ENCODE results near the gene WNK1. TPM values are rescaled to one million over a fixed set of nuclear protein-coding genes. Genes with fewer than 3 reads are reported as not detected.
"Not testable (repeated sequence)": the region's sequence is repeated elsewhere in the genome, so short reads cannot be mapped to it uniquely, and the experiment has no call there.

The WNK1 gene
- total RNA-seq, 1 donor from 2014 or later = 112 TPM

DNA sequence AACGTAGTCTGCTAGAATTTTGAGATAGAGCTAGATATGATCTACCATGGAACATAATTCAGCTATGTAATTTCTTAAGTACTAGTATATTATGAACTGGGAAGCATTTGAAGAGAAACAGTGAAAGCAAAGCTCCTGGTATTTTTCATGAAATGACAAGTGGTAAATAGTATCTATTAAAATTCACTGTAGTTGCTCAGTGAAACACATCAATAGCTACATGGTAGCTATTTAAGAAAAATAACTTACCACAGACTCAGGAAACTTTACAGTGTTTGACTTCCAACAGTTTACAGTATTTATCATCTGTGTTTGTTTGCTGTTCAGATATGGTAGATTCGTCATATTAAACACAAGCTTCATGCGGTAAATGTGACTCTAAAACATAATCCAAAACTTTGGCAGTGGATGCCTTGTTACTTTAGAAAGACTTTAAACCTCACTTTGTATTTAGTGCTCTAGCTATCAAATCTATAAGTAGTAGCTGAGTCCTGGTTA lies 25.2 kb downstream of the WNK1 start:
- DNase-seq (ENCODE audit: extremely low read depth, low read depth, low spot score) = no peak

DNA sequence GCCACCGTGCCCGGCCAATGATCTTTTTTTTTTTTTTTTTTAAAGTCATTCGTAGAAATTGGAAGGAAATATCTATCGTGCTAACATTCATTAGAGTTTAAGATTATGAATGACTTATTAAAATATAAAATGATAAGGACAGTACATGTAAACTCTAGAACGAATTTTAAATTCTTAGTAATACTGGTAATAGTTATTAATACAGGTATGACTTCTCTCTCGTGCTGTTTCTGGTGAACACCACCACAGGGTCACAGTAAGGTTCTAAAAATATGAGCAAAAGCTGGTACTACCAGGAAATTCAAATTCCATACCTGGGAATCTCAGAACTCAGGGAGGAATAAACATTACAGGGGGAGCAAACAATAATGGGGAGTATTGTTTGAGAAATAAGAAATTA lies 26.2 kb downstream of the WNK1 start:
- DNase-seq (ENCODE audit: extremely low read depth, low read depth, low spot score) = no peak

DNA sequence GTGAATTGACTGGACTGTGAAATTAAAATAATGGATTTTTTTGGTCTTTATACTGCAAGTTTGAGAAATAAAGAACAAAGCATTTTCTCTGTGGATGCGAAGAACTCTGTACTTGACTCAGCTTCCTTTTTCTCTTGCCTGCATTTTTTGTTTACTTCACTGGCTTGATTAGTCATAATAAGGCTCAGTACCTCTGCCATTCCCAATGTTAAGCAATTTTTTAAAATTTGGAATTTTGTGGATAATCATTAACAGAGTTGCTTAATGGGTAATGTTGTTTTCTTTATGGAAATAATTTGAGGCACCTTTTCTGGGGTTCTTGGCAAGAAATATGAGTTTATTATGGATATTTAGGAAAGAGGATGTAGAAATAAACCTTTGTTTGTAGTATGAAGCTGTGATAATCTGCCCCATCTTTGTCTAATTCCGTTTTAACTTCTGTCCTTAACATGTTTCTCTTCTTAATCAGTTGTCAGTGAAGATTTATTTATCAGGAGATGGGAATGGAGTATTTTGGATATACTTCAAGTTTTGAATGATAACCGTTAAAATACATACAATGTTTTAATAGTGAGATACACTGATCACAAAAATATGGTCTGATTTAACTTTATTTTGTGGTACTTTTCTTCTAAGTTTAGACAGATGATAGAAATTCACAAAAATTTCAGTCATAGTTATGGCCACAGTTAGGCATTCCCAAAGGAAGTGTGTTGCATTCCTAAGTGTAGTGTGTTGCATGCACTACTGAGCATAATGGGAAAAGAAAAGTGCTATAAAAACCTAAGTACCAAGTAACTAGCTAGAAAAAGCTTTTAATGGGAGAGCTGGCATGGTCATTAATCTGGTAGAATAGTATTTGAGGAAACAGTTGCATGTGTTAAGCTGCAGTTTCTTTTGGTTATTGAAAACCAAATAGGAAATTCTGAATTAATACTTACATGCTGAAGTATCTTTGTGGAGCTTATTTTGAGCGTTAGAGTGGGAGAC lies 27.7 kb downstream of the WNK1 start:
- DNase-seq (ENCODE audit: extremely low read depth, low read depth, low spot score) = peak; percentile 41

DNA sequence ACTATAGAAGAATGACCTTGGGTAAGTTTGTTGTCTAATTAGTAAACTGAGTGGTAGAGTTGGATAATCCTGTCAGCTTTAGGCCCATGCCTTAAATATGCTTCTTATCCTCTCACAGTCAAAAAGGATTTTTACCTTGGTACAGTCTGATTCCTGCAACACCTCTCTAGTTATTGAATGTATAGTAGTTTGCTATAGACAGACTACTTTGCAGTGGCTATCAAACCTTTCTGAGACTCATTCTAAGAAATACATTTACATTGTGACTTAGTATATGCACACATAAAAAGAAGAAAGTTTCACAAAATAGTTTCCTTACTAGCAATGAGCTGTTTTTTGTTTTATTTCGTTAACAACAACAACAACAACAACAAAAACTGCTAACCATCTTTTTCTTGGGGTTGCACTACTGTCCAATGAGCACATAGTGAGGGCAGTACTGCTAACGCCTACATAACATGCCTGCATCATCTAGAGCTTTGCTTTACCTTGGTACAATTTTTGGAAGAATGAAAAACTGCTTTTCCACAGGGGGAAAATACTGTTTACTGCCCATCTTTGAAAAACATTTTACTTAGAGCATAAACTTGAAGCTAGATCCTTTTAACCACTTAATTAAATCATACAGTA lies 28.5 kb downstream of the WNK1 start:
- DNase-seq (ENCODE audit: extremely low read depth, low read depth, low spot score) = no peak

DNA sequence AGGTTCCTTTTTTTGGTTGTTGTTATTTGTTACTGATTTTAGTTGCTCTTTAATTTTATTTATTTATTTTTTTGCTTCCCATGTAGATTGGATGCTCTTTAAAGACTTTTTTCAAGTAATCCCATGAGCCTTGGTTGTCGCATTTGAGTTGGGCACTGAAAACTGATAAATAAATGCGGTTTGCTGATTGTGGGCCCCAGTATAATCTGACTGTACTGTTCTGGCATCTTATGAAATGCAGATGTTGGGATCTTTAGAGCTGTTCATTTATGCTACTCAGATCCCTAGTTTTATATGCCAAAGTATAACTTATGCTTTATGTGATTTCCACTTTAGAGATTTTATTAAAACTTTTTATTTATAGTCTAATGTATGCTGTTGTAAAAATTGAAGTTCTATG lies 33.3 kb downstream of the WNK1 start:
- DNase-seq (ENCODE audit: extremely low read depth, low read depth, low spot score) = no peak

DNA sequence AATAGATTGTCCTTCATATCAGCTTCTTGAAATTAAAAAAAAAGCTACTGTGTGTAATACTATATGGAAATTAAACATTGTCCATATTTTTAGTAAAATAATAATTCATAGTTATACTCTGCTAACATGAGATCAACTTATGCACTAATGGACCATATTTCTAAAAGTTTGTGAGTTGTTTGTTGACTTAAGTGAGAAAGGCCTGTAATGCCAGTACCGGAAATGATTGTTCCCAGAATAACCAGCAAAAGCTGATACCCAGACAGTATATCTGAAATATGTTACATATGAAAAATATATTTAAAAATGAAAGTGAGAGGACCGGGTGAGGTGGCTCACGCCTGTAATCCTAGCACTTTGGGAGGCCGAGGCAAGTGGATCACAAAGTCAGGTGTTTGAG lies 35.9 kb downstream of the WNK1 start:
- DNase-seq (ENCODE audit: extremely low read depth, low read depth, low spot score) = no peak

DNA sequence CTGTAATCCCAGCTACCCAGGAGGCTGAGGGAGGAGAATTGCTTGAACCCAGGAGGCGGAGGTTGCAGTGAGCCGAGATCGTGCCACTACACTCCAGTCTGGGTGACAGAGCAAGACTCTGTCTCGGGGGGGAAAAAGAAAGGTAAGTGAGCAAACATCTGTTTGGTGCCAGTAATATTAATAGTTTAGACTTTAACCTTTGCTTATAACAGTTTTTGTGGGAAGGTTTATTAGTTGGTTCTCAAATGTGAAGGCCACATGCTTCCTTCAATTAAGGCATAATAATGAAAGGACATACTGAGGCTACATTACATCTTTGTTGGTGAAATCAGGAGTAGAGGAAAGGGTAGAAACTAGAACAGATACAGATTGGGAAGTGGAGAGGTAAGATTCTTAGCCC lies 36.4 kb downstream of the WNK1 start:
- DNase-seq (ENCODE audit: extremely low read depth, low read depth, low spot score) = not testable (repeated sequence)

DNA sequence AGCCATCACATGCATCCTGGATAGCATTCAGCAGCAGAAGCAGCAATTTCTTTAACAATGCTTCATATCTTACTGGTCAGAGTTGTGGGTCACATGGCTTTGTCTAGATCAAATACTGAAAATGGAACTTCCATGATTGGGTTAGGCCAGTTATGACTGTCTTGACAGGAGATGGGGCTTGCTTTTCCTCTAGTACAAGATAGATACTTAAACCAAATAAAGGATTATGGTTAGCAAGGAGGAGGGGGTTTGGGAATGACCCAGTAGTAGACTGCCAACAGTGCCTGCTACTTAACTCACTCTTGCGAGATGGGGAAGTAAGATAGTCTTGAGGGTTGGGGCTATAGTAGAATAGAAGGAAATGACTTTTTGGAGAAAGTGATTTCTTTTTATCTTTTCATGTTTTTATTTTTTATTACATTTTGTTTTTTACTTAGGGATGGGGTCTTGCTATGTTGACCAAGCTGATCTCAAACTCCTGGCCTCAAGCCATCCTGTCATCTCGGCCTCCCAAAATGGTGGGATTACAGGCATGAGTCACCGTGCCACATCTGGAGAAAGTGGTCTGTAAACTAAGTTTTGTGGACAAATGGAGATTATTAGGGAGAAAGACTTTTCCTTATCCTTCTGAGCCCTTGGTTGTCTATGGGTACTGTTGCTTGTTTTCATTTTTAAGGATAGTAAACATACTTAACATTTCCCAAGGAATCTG lies 37.6 kb downstream of the WNK1 start:
- no peak for DNase-seq (ENCODE audit: extremely low read depth, low read depth, low spot score)

DNA sequence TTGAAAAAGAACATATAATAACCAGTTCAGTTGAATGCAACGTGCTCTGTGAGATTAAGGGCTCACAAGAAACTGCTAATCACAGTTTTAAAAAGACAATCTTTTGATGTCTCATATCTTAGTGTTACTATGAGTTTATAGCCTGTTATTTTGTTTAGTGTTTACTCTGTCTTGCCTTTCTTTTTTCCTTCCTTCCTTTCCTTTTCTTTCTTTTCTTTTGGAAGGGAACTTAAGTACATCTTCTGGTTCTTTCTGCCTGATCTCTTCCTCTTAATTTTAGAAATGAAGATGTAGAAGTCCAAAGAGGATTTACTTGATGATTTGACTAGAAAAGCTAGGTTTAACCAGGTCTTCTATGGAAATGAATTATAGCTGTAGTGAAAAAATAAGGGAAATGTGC lies 38.2 kb downstream of the WNK1 start:
- DNase-seq (ENCODE audit: extremely low read depth, low read depth, low spot score) = no peak

DNA sequence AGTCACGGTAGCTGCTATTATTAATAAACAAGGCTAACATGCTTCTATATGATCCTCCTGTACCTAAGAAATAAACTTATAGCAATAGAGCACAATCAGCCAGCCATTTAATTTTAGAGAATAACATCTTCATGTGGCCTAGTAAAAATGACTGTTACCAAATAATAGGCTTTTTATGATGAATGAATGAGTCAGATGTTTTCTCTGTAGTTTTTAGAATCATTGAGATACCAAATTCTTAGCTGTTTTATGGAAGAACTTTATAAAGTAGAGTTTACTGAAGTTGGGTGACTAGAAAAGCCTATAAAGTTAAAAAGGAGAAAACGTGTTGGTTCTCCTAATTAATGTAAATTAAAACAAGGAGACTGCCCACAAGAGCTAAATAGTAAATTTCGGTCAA lies 40.7 kb downstream of the WNK1 start:
- no peak for DNase-seq (ENCODE audit: extremely low read depth, low read depth, low spot score)

DNA sequence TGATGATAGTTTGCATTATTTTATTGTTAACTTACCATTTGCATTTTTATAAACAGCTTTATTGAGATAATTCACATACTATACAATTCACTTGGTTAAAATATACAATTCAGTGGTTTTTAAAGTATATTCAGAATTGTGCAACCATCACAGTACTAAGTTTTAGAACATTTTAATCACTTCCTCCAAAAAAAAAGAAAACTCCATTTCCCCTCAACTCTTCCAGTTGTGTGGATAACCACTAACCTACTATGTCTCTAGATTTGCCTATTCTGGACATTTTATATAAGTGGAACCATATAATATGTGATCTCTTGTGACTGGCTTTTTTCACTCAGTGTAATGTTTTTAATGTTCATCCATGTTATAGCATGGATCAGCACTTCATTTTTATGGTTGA lies 41.3 kb downstream of the WNK1 start:
- no peak for DNase-seq (ENCODE audit: extremely low read depth, low read depth, low spot score)

DNA sequence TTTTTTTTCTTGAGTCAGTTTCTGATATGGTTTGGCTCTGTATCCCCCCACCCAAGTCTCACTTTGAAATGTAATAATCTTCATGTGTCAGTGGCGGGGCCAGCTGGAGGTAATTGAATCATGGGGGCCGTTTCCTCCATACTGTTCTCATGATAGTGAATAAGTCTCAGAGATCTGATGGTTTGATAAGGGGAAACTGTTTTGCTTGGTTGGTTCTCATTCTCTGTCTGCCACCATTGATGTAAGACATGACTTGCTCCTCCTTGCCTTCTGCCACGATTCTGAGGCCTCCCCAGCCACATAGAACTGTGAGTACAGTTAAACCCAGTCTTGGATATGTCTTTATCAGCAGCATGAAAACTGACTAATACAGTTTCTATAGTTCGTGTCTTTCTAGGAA lies 42.9 kb downstream of the WNK1 start:
- DNase-seq (ENCODE audit: extremely low read depth, low read depth, low spot score) = no peak

DNA sequence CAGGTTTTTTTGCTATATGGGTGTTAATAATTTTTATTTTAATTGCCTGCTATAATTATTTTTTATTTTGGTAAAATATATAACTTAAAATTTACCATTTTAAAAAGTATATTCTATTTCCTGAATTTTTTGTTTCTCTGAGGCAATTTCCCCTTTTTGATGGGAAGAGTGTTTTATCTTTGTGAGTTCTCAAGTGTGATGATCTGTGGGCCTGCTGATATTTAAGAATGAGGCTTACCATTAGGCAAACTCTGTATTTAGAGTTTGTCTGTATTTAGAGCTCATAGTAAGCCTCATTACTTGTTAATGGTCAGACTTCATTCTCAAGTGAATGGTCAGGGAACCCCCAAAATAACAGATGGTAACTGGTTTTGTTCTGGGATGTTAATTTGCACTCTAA lies 48.0 kb downstream of the WNK1 start:
- DNase-seq (ENCODE audit: extremely low read depth, low read depth, low spot score) = no peak

DNA sequence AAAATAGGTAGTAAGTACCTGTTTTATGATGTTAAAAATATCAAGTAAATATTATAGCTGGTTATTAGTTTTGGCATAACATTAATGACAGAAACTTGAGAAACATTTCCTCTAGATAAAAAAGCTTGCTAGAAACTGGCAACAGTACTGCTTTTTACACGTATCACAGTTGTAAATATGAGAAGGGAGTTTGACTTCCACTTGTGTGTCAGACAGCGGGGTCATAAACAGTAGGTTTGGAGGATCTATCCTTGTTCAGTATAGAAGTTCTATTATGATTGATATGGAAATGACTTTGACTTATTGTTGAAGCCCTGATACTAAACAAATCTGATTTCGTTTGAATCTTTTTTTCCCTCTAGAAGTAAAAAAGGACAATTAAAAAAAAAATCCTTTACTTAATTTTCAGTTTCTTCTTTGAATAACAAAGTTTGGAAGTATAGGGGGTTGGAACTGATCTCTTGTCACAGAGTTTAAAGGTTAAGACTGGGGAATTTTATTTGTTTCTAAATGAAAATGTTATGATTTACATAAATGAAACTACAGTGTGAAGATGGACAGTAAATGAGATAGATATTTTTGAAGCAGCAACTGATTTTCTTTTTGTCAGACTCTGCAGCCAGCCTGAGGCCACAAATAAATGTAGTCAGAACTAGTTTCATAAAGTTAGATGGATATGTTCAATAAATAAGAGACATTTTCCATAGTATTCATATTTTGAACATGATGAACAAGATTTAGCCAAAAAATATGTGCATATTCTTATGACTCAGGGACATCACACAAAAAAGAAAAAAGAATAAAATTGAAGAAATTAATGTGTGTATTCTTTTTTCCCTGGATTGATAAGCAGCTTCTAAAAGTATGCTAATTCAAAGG lies 50.1 kb downstream of the WNK1 start:
- no peak for DNase-seq (ENCODE audit: extremely low read depth, low read depth, low spot score)

DNA sequence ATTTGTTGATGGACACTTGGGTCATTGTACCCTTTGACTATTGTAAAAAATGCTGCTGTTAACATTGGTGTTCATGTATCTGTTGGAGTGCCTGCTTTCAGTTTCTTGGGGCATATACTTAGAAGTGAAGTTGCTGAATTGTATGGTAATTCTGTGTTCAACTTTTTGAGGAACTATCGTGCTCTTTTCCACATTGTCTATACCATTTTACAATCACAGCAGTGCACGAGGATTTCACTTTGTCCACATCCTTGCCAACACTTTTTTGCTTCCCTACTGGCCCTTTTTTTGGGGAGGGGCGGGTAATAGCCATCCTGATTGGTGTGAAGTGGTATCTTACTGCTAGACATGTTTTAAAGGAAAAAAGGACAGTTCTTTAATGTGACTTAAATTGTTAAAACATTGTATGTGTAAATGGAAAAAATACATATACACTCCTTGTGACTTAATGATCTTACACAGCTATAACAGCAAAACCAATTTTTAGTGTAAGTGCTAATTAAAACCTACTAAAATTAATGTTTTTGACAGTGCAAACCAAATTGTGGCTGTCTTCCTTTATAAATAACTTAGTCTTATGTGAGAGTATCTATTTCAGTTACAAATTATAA lies 52.7 kb downstream of the WNK1 start:
- no peak for DNase-seq (ENCODE audit: extremely low read depth, low read depth, low spot score)

DNA sequence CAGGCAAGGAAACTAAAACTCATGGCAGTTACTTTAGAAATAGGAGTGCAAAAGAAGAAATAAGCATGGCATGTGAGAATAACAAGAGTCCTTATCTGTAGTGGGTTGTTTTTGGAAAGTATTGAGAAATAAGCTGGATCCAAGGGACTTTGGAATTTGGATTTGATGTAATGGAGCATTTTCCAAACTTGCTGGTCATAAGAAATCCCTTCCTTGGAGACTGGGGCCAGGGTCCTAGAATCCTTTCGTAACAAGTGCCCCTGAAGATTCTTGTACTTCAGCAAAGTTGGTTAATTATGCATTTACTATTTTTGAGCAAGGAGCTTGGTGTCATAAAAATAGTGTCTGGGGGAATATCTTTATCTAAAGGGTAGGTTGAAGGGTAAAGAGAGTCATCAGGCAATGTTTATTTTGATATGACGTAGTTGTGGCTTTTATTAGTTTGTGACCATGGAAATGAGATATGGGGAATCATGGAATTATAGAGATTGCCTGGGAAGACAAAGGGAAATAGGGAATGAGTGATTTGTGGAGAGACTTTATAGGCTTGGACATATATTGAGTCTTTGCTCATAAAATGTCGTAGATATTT lies 53.9 kb downstream of the WNK1 start:
- no peak for DNase-seq (ENCODE audit: extremely low read depth, low read depth, low spot score)

DNA sequence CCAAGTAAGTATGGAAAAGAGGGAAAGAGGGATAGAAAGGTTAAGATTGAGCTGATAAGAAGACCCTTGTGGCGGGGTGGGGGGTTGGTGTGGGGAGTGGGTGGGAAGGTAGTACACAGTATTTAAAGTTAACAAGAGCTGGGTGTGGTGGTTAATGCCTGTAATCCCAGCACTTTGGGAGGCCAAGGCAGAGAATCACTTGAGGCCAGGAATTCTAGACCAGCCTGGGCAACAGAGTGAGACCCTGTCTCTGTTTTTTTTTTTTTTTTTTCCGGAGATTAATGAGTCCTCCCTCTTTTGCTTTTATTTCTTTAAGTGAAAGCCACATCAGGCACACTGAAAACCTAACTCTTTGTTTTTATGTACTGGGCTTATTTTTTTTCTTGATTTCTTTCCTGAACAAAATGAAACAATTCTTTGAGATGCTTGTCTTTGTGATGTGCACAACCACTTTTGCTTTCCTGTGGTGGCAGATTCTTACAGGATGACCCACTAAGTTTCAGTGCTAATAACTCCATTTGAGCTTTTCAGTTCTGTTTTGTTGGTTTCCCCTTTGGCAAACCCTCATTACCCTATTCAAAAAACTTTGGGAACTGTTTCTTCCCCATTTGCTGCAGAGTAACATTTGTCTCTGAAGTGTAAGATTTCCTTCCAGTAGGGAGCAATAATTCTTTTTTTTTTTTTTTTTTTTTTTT lies 54.8 kb downstream of the WNK1 start:
- DNase-seq (ENCODE audit: extremely low read depth, low read depth, low spot score) = no peak

DNA sequence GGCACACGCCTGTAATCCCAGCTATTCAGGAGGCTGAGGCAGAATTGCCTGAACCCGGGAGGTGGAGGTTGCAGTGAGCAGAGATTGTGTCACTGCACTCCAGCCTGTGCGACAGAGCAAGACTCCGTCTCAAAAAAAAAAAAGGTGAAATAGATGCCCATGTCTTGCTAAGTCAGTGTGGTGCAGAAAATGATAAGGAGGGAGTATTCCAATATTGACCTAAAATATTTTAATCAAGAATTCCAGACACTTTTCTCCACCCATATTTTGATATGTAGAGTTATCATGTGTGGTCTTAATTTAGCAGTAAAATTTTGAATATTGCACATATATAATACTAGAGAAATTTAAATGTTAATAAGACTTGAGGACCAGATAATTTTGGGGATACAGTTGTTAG lies 57.7 kb downstream of the WNK1 start:
- DNase-seq (ENCODE audit: extremely low read depth, low read depth, low spot score) = no peak

Measured in glomerular endothelial cell (primary cell).